GM12878 (cell line): ENCODE data around the gene AHCYL2. TPM values are rescaled to one million over a fixed set of nuclear protein-coding genes. Genes with fewer than 3 reads are reported as not detected.

Experiments used
- ATAC-seq: fragments of 200-7000 bp; cut with Tn5 transposase; 3 replicates; pipeline ENCODE4 v1.9.1; 2020; ENCODE audit warnings: mild to moderate bottlenecking, moderate library complexity
- BruUV-seq: library from RNA; stranded (reverse); fragments of 400-500 nt; replicated peaks from 2 replicates; lab custom pipeline; 2021; lab: Mats Ljungman, UMichigan
- CTCF ChIA-PET: fragments of 300-600 bp; sonication (Branson Sonifier 250); formaldehyde crosslinking; extraction: SDS; loops from one replicate; lab custom pipeline; 2021; ENCODE audit warnings: inconsistent platforms; lab: Yijun Ruan, JAX
- POLR2A ChIA-PET: fragments of 350-600 bp; formaldehyde crosslinking; extraction: SDS; loops from one replicate; lab custom pipeline; 2021; ENCODE audit warnings: inconsistent platforms; lab: Charles Lee
- RAD21 ChIA-PET: fragments of 300-600 bp; sonication (Branson Sonifier 250); formaldehyde crosslinking; loops from one replicate; lab custom pipeline; 2023; ENCODE audit warnings: antibody characterized with exemption; ENCODE audit not compliant: unreplicated experiment; lab: Charles Lee
- SMC1A ChIA-PET: fragments of 300-600 bp; sonication (Branson Sonifier 250); formaldehyde crosslinking; loops from one replicate; lab custom pipeline; 2023; ENCODE audit not compliant: unreplicated experiment, uncharacterized antibody; lab: Charles Lee
- DNase-seq: peaks from one replicate; pipeline ENCODE4 v3.0.0-alpha.2; 2011; ENCODE audit warnings: low read depth, low spot score
- FAIRE-seq: peaks from 3 replicates; lab custom pipeline; 2011; peaks lifted over from hg19 to GRCh38; lab: Jason Lieb, UNC
- H2AFZ ChIP-seq: 2 replicates; pipeline ENCODE4 v1.6.0; 2011; ENCODE audit warnings: low read depth, low read length, control low read depth; ENCODE audit not compliant: control insufficient read depth
- H3K27ac ChIP-seq: 2 replicates; pipeline ENCODE4 v1.5.1; 2011; ENCODE audit warnings: control low read depth; ENCODE audit not compliant: control insufficient read depth, insufficient read depth
- H3K27me3 ChIP-seq, 2 experiments: replicated peaks in 1 of 2; 2 replicates each; pipeline versions ENCODE4 v1.6.0 to v1.6.1; 2011; ENCODE audit warnings: low read length in 1 of 2; ENCODE audit not compliant: control insufficient read depth in 2 of 2, insufficient read depth in 2 of 2
- H3K36me3 ChIP-seq, 2 experiments: 2 replicates each; pipeline ENCODE4 v1.5.1; 2011; ENCODE audit warnings: low read length in 1 of 2; ENCODE audit not compliant: control insufficient read depth in 2 of 2, insufficient read depth in 2 of 2
- H3K4me1 ChIP-seq: 2 replicates; pipeline ENCODE4 v1.6.1; 2011; ENCODE audit warnings: mild to moderate bottlenecking, low read length, moderate library complexity, mixed read lengths; ENCODE audit not compliant: control insufficient read depth, insufficient read depth
- H3K4me2 ChIP-seq: 2 replicates; pipeline ENCODE4 v1.6.0; 2011; ENCODE audit warnings: control low read depth; ENCODE audit not compliant: control insufficient read depth, insufficient read depth
- H3K4me3 ChIP-seq: fragments of 200-600 bp; sonication (generic); 2 replicates; pipeline ENCODE4 v1.5.1; 2016
- H3K79me2 ChIP-seq: 2 replicates; pipeline ENCODE4 v1.6.0; 2011; ENCODE audit warnings: low read length; ENCODE audit not compliant: control insufficient read depth, insufficient read depth
- H3K9ac ChIP-seq: 2 replicates; pipeline ENCODE4 v1.8.0; 2011; ENCODE audit warnings: low read length, control low read depth, mixed read lengths; ENCODE audit not compliant: control insufficient read depth, insufficient read depth
- H3K9me3 ChIP-seq: replicated peaks from 3 replicates; pipeline ENCODE4 v1.5.1; 2011; ENCODE audit warnings: mild to moderate bottlenecking, low read length; ENCODE audit not compliant: control insufficient read depth, insufficient read depth
- H4K20me1 ChIP-seq: 2 replicates; pipeline ENCODE4 v1.6.0; 2011; ENCODE audit not compliant: control insufficient read depth, insufficient read depth
- BACH1 ChIP-seq: fragments of 450-650 bp; IDR thresholded peaks from 2 replicates; pipeline ENCODE4 v1.6.1; 2017; ENCODE audit warnings: mild to moderate bottlenecking, borderline replicate concordance
- BRCA1 ChIP-seq: IDR thresholded peaks from 2 replicates; pipeline ENCODE4 v1.6.1; 2011; ENCODE audit warnings: low read depth, low read length, improper control_type of control experiment
- HDAC2 ChIP-seq: fragments of 200-600 bp; sonication (generic); IDR thresholded peaks from 2 replicates; pipeline ENCODE4 v1.6.1; 2017
- KDM1A ChIP-seq: fragments of 200-600 bp; sonication (generic); IDR thresholded peaks from 2 replicates; pipeline ENCODE4 v1.6.1; 2016; ENCODE audit warnings: borderline replicate concordance
- NKRF ChIP-seq: fragments of 450-650 bp; conservative IDR thresholded peaks from 2 replicates; pipeline ENCODE4 v1.6.1; 2017; ENCODE audit warnings: mild to moderate bottlenecking, moderate library complexity
- POLR2AphosphoS2 ChIP-seq: IDR thresholded peaks from 2 replicates; pipeline ENCODE4 v1.6.1; 2011; ENCODE audit warnings: low read depth, mild to moderate bottlenecking, low read length, improper control_type of control experiment, moderate library complexity
- RAD51 ChIP-seq: fragments of 450-650 bp; IDR thresholded peaks from 2 replicates; pipeline ENCODE4 v1.6.1; 2016; ENCODE audit warnings: moderate library complexity, mild to moderate bottlenecking, inconsistent platforms
- SIN3A ChIP-seq: IDR thresholded peaks from 2 replicates; pipeline ENCODE4 v1.6.1; 2012; ENCODE audit warnings: low read depth, low read length, improper control_type of control experiment
- SRF ChIP-seq, 2 experiments: IDR thresholded peaks; 2 replicates each; pipeline ENCODE4 v1.6.1; 2011; ENCODE audit warnings: low read depth in 2 of 2, low read length in 2 of 2, mild to moderate bottlenecking in 1 of 2, moderate library complexity in 1 of 2
- WGBS: methylation state at CpG from one replicate; pipeline ENCODE4 v1.1.6; 2016; ENCODE audit warnings: low lambda C conversion rate; ENCODE audit not compliant: insufficient replicate concordance, insufficient coverage; ENCODE audit errors: missing lambda C conversion rate; 5-methylcytosine and 5-hydroxymethylcytosine counted together
- in situ Hi-C: fragments of 300-500 bp; cut with MboI; formaldehyde crosslinking; loops from 9 replicates; pipeline ENCODE4 v1.14.3; 2018; ENCODE audit warnings: mixed read lengths
- intact Hi-C: fragments of 100-400 bp; cut with micrococcal nuclease; formaldehyde crosslinking; loops from one replicate; pipeline ENCODE4 v1.14.2; 2022; ENCODE audit not compliant: unreplicated experiment
- polyA plus RNA-seq, 11 experiments: library from polyadenylated mRNA; depleted of rRNA in 4 of 11; unstranded in 6 of 11; stranded (reverse) in 5 of 11; fragments of >200 nt; fragmentation: Nextera tagmentation in 4 of 11; fragmentation: Illumina TruSeq in 1 of 11; extraction: Ambion mirVana in 4 of 11; extraction: Trizol in 1 of 11; gene quantifications; 1 replicate in 1 of 11; 2 replicates in 10 of 11; pipeline versions ENCODE4 v1.2.1 to v1.2.3, GENCODE V29; 2011 to 2016; ENCODE audit warnings: inconsistent platforms in 2 of 11, missing spikeins in 2 of 11, low read depth in 1 of 11
- total RNA-seq, 4 experiments: library from RNA; depleted of rRNA in 3 of 4; stranded (reverse); fragments of >200 nt in 3 of 4; fragmentation: Illumina TruSeq in 1 of 4; extraction: Trizol in 1 of 4; gene quantifications; 2 replicates each; pipeline versions ENCODE4 v1.2.1 to v1.2.3, GENCODE V29; 2013 to 2021

Gene AHCYL2
- total and polyA plus RNA-seq, 10 of the 15 experiments (the other 5 are each of a cell fraction or from before 2014, with no cell fraction given): 1.7 to 29.1 (median 5.4) TPM

GRCh38 chr7:129452589-129453231 lies 227.9 kb downstream of the AHCYL2 start:
- Histone ChIP-seq H3K79me2 (no peaks in the 10 kb centered on the region), H3K4me3 (no peak overlapping the region), H3K9ac (no peak overlapping the region), H4K20me1 (no peaks in the 10 kb centered on the region), H3K9me3 (peaks cover 4% of the 10 kb centered on the region; the same call in 1 of the 3 replicates), H3K27me3 (no peaks in the 10 kb centered on the region), H3K27ac (no peak overlapping the region), H3K36me3 (no peaks in the 10 kb centered on the region), H3K4me1 (no peaks in the 10 kb centered on the region), H2AFZ (no peak overlapping the region), H3K4me2 (no peak overlapping the region)
- in situ Hi-C loops: no loop called here
- FAIRE-seq (no peak), ATAC-seq (no peak), DNase-seq (no peak)
- 41% methylated on average over 2 of the region's 2 CpGs for WGBS
- POLR2A ChIA-PET: interaction anchor here (0.9 kb wide), 1 partner anchor 19 kb away, joined by 3 read pairs; no protein-coding TSS in a partner anchor
- TF ChIP-seq NKRF (no peak), POLR2AphosphoS2 (no peak), KDM1A (no peak), SIN3A (no peak), HDAC2 (no peak), RAD51 (no peak), BACH1 (no peak), BRCA1 (no peak), SRF (IDR thresholded peaks at IDR 0.05; ENCODE audit: low read depth in 2 of 2, low read length in 2 of 2) (no peak)
- intact Hi-C loops: no loop called here
- CTCF ChIA-PET: interaction anchor here (1.3 to 2.7 kb wide), 2 partner anchors 9 to 86 kb away, joined by 4 to 6 read pairs; no protein-coding TSS in a partner anchor
- SMC1A ChIA-PET: interaction anchor here (1.1 to 1.7 kb wide), 4 partner anchors 11 to 217 kb away, joined by 3 to 4 read pairs (median 3); no protein-coding TSS in a partner anchor
- RAD21 ChIA-PET: interaction anchor here (1.3 to 1.5 kb wide), 2 partner anchors 19 to 84 kb away, joined by 3 to 5 read pairs; no protein-coding TSS in a partner anchor
- BruUV-seq: no TSS peak
